Measurements from ENCODE around the gene ARHGAP26. TPM values are rescaled to one million over a fixed set of nuclear protein-coding genes. Genes with fewer than 3 reads are reported as not detected.

Gene ARHGAP26
- total RNA-seq, 1 experiment from 2014 or later = 34.5 TPM

DNA sequence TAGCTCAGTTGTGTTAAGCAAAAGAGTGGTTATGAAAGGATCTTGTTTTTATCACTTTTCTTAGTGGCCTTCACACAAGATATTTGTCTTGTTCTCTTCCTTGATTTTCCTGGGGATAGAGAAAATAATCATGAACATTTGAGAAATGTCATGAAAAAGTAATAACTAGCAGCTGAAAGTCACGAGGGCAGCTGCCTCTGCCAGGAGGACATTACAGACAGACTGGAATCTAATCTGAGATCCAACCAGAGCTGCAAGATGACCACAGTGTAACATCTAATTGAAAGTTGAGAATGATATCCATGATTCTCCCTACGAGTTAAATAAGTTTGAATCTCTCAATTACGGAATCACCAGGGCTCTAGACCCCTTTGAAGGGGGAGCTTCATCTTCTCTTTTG is 274.9 kb downstream of the ARHGAP26 start:
- Histone ChIP-seq H3K36me3 (ENCODE audit: control insufficient read depth in 1 of 2, insufficient read depth in 2 of 2, low read length in 2 of 2) (no peaks in the 10 kb centered on the region), H3K9ac (ENCODE audit: low read length) (no peak overlapping the region), H3K27ac (ENCODE audit: low read depth, low read length) (no peak overlapping the region), H3K9me3 (ENCODE audit: control insufficient read depth in 1 of 2, insufficient read depth in 1 of 2, low read depth in 1 of 2, low read length in 2 of 2) (no peaks in the 10 kb centered on the region), H3K9me2 (ENCODE audit: insufficient read depth) (no peaks in the 10 kb centered on the region), H2AFZ (ENCODE audit: low read depth, low read length, poor library complexity, severe bottlenecking) (no peak overlapping the region), H3K4me3 (replicated peaks in 1 of 2; ENCODE audit: low read depth in 1 of 2, low read length in 2 of 2) (no peak overlapping the region), H3K4me2 (ENCODE audit: low read length) (no peak overlapping the region), H3K79me2 (ENCODE audit: insufficient read depth, low read length) (no peaks in the 10 kb centered on the region), H4K20me1 (ENCODE audit: insufficient read depth) (no peaks in the 10 kb centered on the region), H3K4me1 (ENCODE audit: control insufficient read depth in 1 of 2, insufficient read depth in 2 of 2, low read length in 2 of 2) (peaks cover 9 to 20% of the 10 kb centered on the region in 2 experiments), H3K27me3 (ENCODE audit: insufficient read depth, low read length) (no peaks in the 10 kb centered on the region)
- BruUV-seq (replicated peaks) = no TSS peak
- DNase-seq (ENCODE audit: low read depth, low spot score) (no peak), ATAC-seq (no peak)
- intact Hi-C loops (cut with micrococcal nuclease) = no loop called here
- TF ChIP-seq EZH2 (IDR thresholded peaks at IDR 0.05) (no peak), EZH2phosphoT487 (IDR thresholded peaks at IDR 0.05; ENCODE audit: borderline replicate concordance) (no peak), REST (IDR thresholded peaks at IDR 0.05; ENCODE audit: low read depth) (no peak), SP1 (IDR thresholded peaks at IDR 0.05; ENCODE audit: low read depth) (no peak)
- RAD21 ChIA-PET (ENCODE audit: low non-redundant PET in 1 of 2, low total read pairs in 2 of 2, uncharacterized antibody in 2 of 2, unreplicated experiment in 2 of 2) = no interaction called here
- POLR2A ChIA-PET = no interaction called here
- CTCF ChIA-PET = no interaction called here

DNA sequence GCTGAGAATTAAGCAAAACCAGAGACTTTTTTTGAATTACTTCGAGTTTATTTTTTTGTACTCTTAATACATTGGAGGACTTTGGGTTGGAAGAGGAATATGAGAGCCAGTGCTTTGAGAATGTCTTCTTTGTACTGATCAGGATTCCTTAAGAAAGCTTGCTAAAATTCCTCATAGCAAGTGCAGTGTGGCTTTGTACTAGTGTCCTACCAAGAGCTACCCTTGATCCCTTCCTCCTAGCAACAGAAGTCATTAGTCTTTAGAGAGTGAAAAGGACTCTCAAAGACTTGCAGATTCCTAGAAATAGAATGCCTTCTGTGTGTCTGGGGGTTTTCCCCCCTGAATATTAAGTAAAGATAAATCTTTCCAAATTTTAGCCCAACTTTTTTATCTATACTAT is 276.1 kb downstream of the ARHGAP26 start:
- intact Hi-C loops (cut with micrococcal nuclease) = no loop called here
- Histone ChIP-seq H3K4me3 (replicated peaks in 1 of 2; ENCODE audit: low read depth in 1 of 2, low read length in 2 of 2) (no peak overlapping the region), H3K4me1 (ENCODE audit: control insufficient read depth in 1 of 2, insufficient read depth in 2 of 2, low read length in 2 of 2) (peaks cover 13 to 19% of the 10 kb centered on the region in 2 experiments), H4K20me1 (ENCODE audit: insufficient read depth) (no peaks in the 10 kb centered on the region), H3K4me2 (ENCODE audit: low read length) (no peak overlapping the region), H3K9me2 (ENCODE audit: insufficient read depth) (no peaks in the 10 kb centered on the region), H2AFZ (ENCODE audit: low read depth, low read length, poor library complexity, severe bottlenecking) (no peak overlapping the region), H3K9ac (ENCODE audit: low read length) (no peak overlapping the region), H3K27me3 (ENCODE audit: insufficient read depth, low read length) (no peaks in the 10 kb centered on the region), H3K36me3 (ENCODE audit: control insufficient read depth in 1 of 2, insufficient read depth in 2 of 2, low read length in 2 of 2) (no peaks in the 10 kb centered on the region), H3K79me2 (ENCODE audit: insufficient read depth, low read length) (no peaks in the 10 kb centered on the region), H3K9me3 (ENCODE audit: control insufficient read depth in 1 of 2, insufficient read depth in 1 of 2, low read depth in 1 of 2, low read length in 2 of 2) (no peaks in the 10 kb centered on the region), H3K27ac (ENCODE audit: low read depth, low read length) (no peak overlapping the region)
- RAD21 ChIA-PET (ENCODE audit: low non-redundant PET in 1 of 2, low total read pairs in 2 of 2, uncharacterized antibody in 2 of 2, unreplicated experiment in 2 of 2) = no interaction called here
- no peak for ATAC-seq
- CTCF ChIA-PET = no interaction called here
- POLR2A ChIA-PET = no interaction called here
- DNase-seq (ENCODE audit: low read depth, low spot score) = no peak
- BruUV-seq (replicated peaks) = no TSS peak
- TF ChIP-seq SP1 (IDR thresholded peaks at IDR 0.05; ENCODE audit: low read depth) (no peak), MAX (IDR thresholded peaks at IDR 0.05) (no peak), SRF (IDR thresholded peaks at IDR 0.05; ENCODE audit: low read depth) (no peak), POLR2AphosphoS5 (IDR thresholded peaks at IDR 0.05; ENCODE audit: low read depth, low read length) (no peak), TCF7L2 (IDR thresholded peaks at IDR 0.05; ENCODE audit: borderline replicate concordance, extremely low read depth, insufficient read depth, insufficient read length) (no peak), ELF1 (IDR thresholded peaks at IDR 0.05; ENCODE audit: borderline replicate concordance, low read depth) (no peak), CEBPB (IDR thresholded peaks at IDR 0.05; ENCODE audit: low read depth) (no peak), EZH2 (IDR thresholded peaks at IDR 0.05) (no peak), CBX3 (IDR thresholded peaks at IDR 0.05; ENCODE audit: low read depth) (no peak), CTCF (IDR thresholded peaks at IDR 0.05 in 2 of 3, conservative IDR thresholded peaks at IDR 0.05 in 1 of 3; ENCODE audit: borderline replicate concordance in 1 of 3, insufficient read depth in 1 of 3, low read depth in 2 of 3, low read length in 2 of 3) (no peak), RAD21 (IDR thresholded peaks at IDR 0.05; ENCODE audit: low read depth) (no peak)
